ENCODE data around the gene GRIP2.

GRIP2 gene

GRCh38 chr3:14450922-14451606 is 89.1 kb downstream of the GRIP2 start:
- ChIA-PET POLR2A (interaction anchor here (0.7 to 2.0 kb wide), 2 partner anchors 19 to 49 kb away, joined by 3 to 11 read pairs; partner anchors contain the start of gene SLC6A6), CTCF (interaction anchor here (0.6 to 1.4 kb wide), 4 partner anchors 13 to 49 kb away, joined by 3 to 4 read pairs (median 3); partner anchors contain the start of gene SLC6A6)
- Histone ChIP-seq H3K36me3 (ENCODE audit: control insufficient read depth in 2 of 2, insufficient read depth in 1 of 2, low read length in 2 of 2) (peaks cover 0 to 42% of the 10 kb centered on the region in 2 experiments; a peak in 2 of 3 replicates), H3K4me3 (ENCODE audit: low read depth, low read length) (no peak overlapping the region), H3K27ac (ENCODE audit: extremely low read depth, low read depth, low read length) (no peak overlapping the region), H3K4me1 (ENCODE audit: control insufficient read depth, insufficient read depth, low read length) (peaks cover 13% of the 10 kb centered on the region), H3K9me3 (ENCODE audit: control insufficient read depth, insufficient read depth, low read depth, low read length) (no peaks in the 10 kb centered on the region)
- 0 out of 2 replicates have a peak, but pooled peaks have one; percentile 8 for TF ChIP-seq ZBTB21 (tag by site-specific recombination; IDR thresholded peaks at IDR 0.05)
- TF ChIP-seq AEBP2 (tag by site-specific recombination; IDR thresholded peaks at IDR 0.05; ENCODE audit: borderline replicate concordance): no peak
- peak; percentile 87 for TF ChIP-seq ZNF600 (tag by site-specific recombination; IDR thresholded peaks at IDR 0.05)
- TF ChIP-seq ZBTB49 (tag by site-specific recombination; IDR thresholded peaks at IDR 0.05; ENCODE audit: low read depth): no peak
- peak; percentile 97 for TF ChIP-seq ZFP3 (tag by site-specific recombination; IDR thresholded peaks at IDR 0.05; ENCODE audit: low read depth)
- peak; percentile 82 for TF ChIP-seq SCRT2 (tag by site-specific recombination; IDR thresholded peaks at IDR 0.05)
- no peak for TF ChIP-seq ZNF174 (tag by site-specific recombination; IDR thresholded peaks at IDR 0.05)
- no peak for TF ChIP-seq ZNF701 (tag by site-specific recombination; IDR thresholded peaks at IDR 0.05)
- no peak for TF ChIP-seq ZNF423 (tag by site-specific recombination; IDR thresholded peaks at IDR 0.05)
- TF ChIP-seq ZNF202 (tag by site-specific recombination; IDR thresholded peaks at IDR 0.05; ENCODE audit: borderline replicate concordance): no peak
- TF ChIP-seq ZNF341 (tag by site-specific recombination; IDR thresholded peaks at IDR 0.05; ENCODE audit: low read depth): peak; percentile 24; the same call in 1 of the 2 replicates
- no peak for TF ChIP-seq KLF16 (tag by site-specific recombination; IDR thresholded peaks at IDR 0.05)
- peak; percentile 84; the same call in 1 of the 2 replicates for TF ChIP-seq GLI4 (tag by site-specific recombination; IDR thresholded peaks at IDR 0.05)

GRCh38 chr3:14450506-14450905 is 89.6 kb downstream of the GRIP2 start:
- Histone ChIP-seq H3K9me3 (ENCODE audit: control insufficient read depth, insufficient read depth, low read depth, low read length) (no peaks in the 10 kb centered on the region), H3K36me3 (ENCODE audit: control insufficient read depth in 2 of 2, insufficient read depth in 1 of 2, low read length in 2 of 2) (peaks cover 0 to 47% of the 10 kb centered on the region in 2 experiments; a peak in 2 of 3 replicates), H3K4me3 (ENCODE audit: low read depth, low read length) (no peak overlapping the region), H3K27ac (ENCODE audit: extremely low read depth, low read depth, low read length) (no peak overlapping the region), H3K4me1 (ENCODE audit: control insufficient read depth, insufficient read depth, low read length) (peaks cover 13% of the 10 kb centered on the region)
- POLR2A ChIA-PET: no interaction called here
- CTCF ChIA-PET: interaction anchor here (0.8 to 1.4 kb wide), 3 partner anchors 12 to 48 kb away, joined by 3 read pairs; partner anchors contain the start of gene SLC6A6
- TF ChIP-seq SCRT2 (tag by site-specific recombination; IDR thresholded peaks at IDR 0.05) (no peak), ZNF132 (tag by site-specific recombination; IDR thresholded peaks at IDR 0.05; ENCODE audit: borderline replicate concordance) (no peak), GLI2 (tag by site-specific recombination; IDR thresholded peaks at IDR 0.05; ENCODE audit: borderline replicate concordance, low read depth) (no peak), ZNF292 (tag by site-specific recombination; IDR thresholded peaks at IDR 0.05; ENCODE audit: borderline replicate concordance, low read depth) (no peak), ZNF202 (tag by site-specific recombination; IDR thresholded peaks at IDR 0.05; ENCODE audit: borderline replicate concordance) (no peak), PRDM2 (tag by site-specific recombination; IDR thresholded peaks at IDR 0.05; ENCODE audit: borderline replicate concordance) (no peak), ZNF777 (tag by site-specific recombination; IDR thresholded peaks at IDR 0.05; ENCODE audit: borderline replicate concordance) (no peak), ZNF791 (tag by site-specific recombination; IDR thresholded peaks at IDR 0.05) (no peak), BCL11B (tag by site-specific recombination; IDR thresholded peaks at IDR 0.05; ENCODE audit: low read depth) (no peak), YY2 (tag by site-specific recombination; IDR thresholded peaks at IDR 0.05) (no peak)
